Activated CD4-positive, CD25-positive, alpha-beta regulatory T cell treated with anti-CD3 and anti-CD28 coated beads, Interleukin-2, amount 50 U/mL, for 24 hours (primary cell): ENCODE results near the gene TBC1D5.

ENCODE experiments used
- ATAC-seq, 2 donors: fragments of 150-1000 bp; cut with Tn5 transposase; one replicate each; pipeline ENCODE4 v1.10.0; 2021; ENCODE audit warnings: mild to moderate bottlenecking in 1 of 2, moderate library complexity in 1 of 2

TBC1D5 gene

GRCh38 chr3:17204049-17204650, 538.3 kb downstream of the TBC1D5 start:
- ATAC-seq = no peak

GRCh38 chr3:17201538-17201937, 540.9 kb downstream of the TBC1D5 start:
- ATAC-seq = no peak

GRCh38 chr3:17195856-17196604, 546.4 kb downstream of the TBC1D5 start:
- no peak for ATAC-seq

GRCh38 chr3:17195192-17195611, 547.2 kb downstream of the TBC1D5 start:
- ATAC-seq = peak; percentile 56 to 69

- ATAC-seq = no peak
Observed at GRCh38 chr3:17194116-17194515, 548.3 kb downstream of the TBC1D5 start.

- no peak for ATAC-seq
Observed at GRCh38 chr3:17192995-17193394, 549.4 kb downstream of the TBC1D5 start.

- no peak for ATAC-seq
Observed at GRCh38 chr3:17190353-17191078, 551.9 kb downstream of the TBC1D5 start.

- no peak for ATAC-seq
Observed at GRCh38 chr3:17188378-17188777, 554.1 kb downstream of the TBC1D5 start.

GRCh38 chr3:17187589-17188184, 554.7 kb downstream of the TBC1D5 start:
- ATAC-seq = no peak

GRCh38 chr3:17183951-17184550, 558.4 kb downstream of the TBC1D5 start:
- peak; percentile 86 to 93 for ATAC-seq

- ATAC-seq = no peak
Observed at GRCh38 chr3:17182166-17182565, 560.3 kb downstream of the TBC1D5 start.

- ATAC-seq = no peak
Observed at GRCh38 chr3:17181413-17181907, 561.0 kb downstream of the TBC1D5 start.

GRCh38 chr3:17179381-17180205, 562.8 kb downstream of the TBC1D5 start:
- ATAC-seq = peak; percentile 61 to 71

- ATAC-seq = no peak
Observed at GRCh38 chr3:17176757-17177156, 565.7 kb downstream of the TBC1D5 start.

GRCh38 chr3:17175187-17175807, 567.1 kb downstream of the TBC1D5 start:
- ATAC-seq = no peak

- no peak for ATAC-seq
Observed at GRCh38 chr3:17166369-17166768, 576.1 kb downstream of the TBC1D5 start.

- no peak for ATAC-seq
Observed at GRCh38 chr3:17162116-17162515, 580.3 kb downstream of the TBC1D5 start.

- ATAC-seq = no peak
Observed at GRCh38 chr3:17160597-17160996, 581.8 kb downstream of the TBC1D5 start.

- ATAC-seq = peak; percentile 85 to 88
Observed at GRCh38 chr3:17158941-17159682, 583.3 kb downstream of the TBC1D5 start.

GRCh38 chr3:17157713-17158112, 584.7 kb downstream of the TBC1D5 start:
- no peak for ATAC-seq

- no peak for ATAC-seq
Observed at GRCh38 chr3:17156864-17157263, 585.6 kb downstream of the TBC1D5 start.
